Measurements from ENCODE around the gene AMMECR1L.

GRCh38 chr2:127860130-127860529 lies 25.6 kb downstream of the AMMECR1L start:
- TF ChIP-seq POLR2A (IDR thresholded peaks at IDR 0.05; ENCODE audit: low read depth, low read length) (no peak), POLR2AphosphoS5 (IDR thresholded peaks at IDR 0.05; ENCODE audit: low read depth, low read length) (no peak), TAF1 (IDR thresholded peaks at IDR 0.05; ENCODE audit: borderline replicate concordance, low read depth, low read length) (no peak)
